HepG2 (cell line): ENCODE data around the gene DSCAML1. TPM values are rescaled to one million over a fixed set of nuclear protein-coding genes. Genes with fewer than 3 reads are reported as not detected.

Source experiments
- ATAC-seq: fragments of 200-7000 bp; cut with Tn5 transposase; 3 replicates; pipeline ENCODE4 v1.9.1; 2020; ENCODE audit warnings: mild to moderate bottlenecking, moderate library complexity
- BruUV-seq: library from RNA; stranded (reverse); fragments of 400-500 nt; replicated peaks from 2 replicates; lab custom pipeline; 2021; lab: Mats Ljungman, UMichigan
- CTCF ChIA-PET: fragments of 300-600 bp; formaldehyde crosslinking; extraction: SDS; loops from one replicate; lab custom pipeline; 2021; ENCODE audit warnings: low total read pairs, inconsistent platforms, low intra/inter-chr PET ratio; lab: Yijun Ruan, JAX
- POLR2A ChIA-PET: fragments of 350-600 bp; sonication (Branson Sonifier 250); formaldehyde crosslinking; loops from one replicate; lab custom pipeline; 2020; ENCODE audit warnings: antibody characterized with exemption, inconsistent platforms; lab: Yijun Ruan, JAX
- DNase-seq: peaks from one replicate; pipeline ENCODE4 v3.0.0-alpha.2; 2015; ENCODE audit warnings: low spot score
- FAIRE-seq: peaks from 3 replicates; lab custom pipeline; 2011; peaks lifted over from hg19 to GRCh38; lab: Jason Lieb, UNC
- H2AFZ ChIP-seq: one replicate; pipeline ENCODE4 v1.6.1; 2011; ENCODE audit warnings: low read length, inconsistent platforms
- H3K27ac ChIP-seq: fragments of 300-600 bp; 3 replicates; pipeline ENCODE4 v1.8.0; 2011; ENCODE audit warnings: mixed run types, mild to moderate bottlenecking, mixed read lengths, low read length, inconsistent platforms; ENCODE audit not compliant: insufficient read depth; ENCODE audit errors: extremely low read length
- H3K27me3 ChIP-seq, 2 experiments: fragments of 200-600 bp in 1 of 2; 2 replicates in 1 of 2; 3 replicates in 1 of 2; pipeline versions ENCODE4 v1.6.0 to v1.8.0; 2011; ENCODE audit warnings: low read length in 2 of 2, mild to moderate bottlenecking in 2 of 2, moderate library complexity in 2 of 2, inconsistent platforms in 1 of 2; ENCODE audit not compliant: insufficient read depth in 2 of 2, control insufficient read depth in 1 of 2
- H3K36me3 ChIP-seq, 2 experiments: fragments of 200-600 bp in 1 of 2; replicated peaks in 1 of 2; 2 replicates in 1 of 2; 3 replicates in 1 of 2; pipeline versions ENCODE4 v1.5.1 to v1.8.0; 2011; ENCODE audit warnings: low read length in 2 of 2, inconsistent platforms in 1 of 2; ENCODE audit not compliant: insufficient read depth in 2 of 2, control insufficient read depth in 1 of 2
- H3K4me1 ChIP-seq: 2 replicates; pipeline ENCODE4 v1.5.1; 2012; ENCODE audit warnings: low read length, inconsistent platforms; ENCODE audit not compliant: insufficient read depth
- H3K4me2 ChIP-seq: 2 replicates; pipeline ENCODE4 v1.6.0; 2011; ENCODE audit warnings: low read depth, low read length, inconsistent platforms
- H3K4me3 ChIP-seq, 3 experiments: fragments of 200-600 bp in 1 of 3; sonication (generic), shearing (Covaris generic) in 1 of 3; replicated peaks in 1 of 3; 2 replicates each; pipeline ENCODE4 v1.5.1; 2011 to 2016; ENCODE audit warnings: low read length in 3 of 3, inconsistent platforms in 2 of 3, low read depth in 2 of 3, mild to moderate bottlenecking in 2 of 3, control low read depth in 1 of 3, mixed read lengths in 1 of 3; ENCODE audit not compliant: insufficient read depth in 1 of 3
- H3K79me2 ChIP-seq: one replicate; pipeline ENCODE4 v1.6.1; 2011; ENCODE audit warnings: low read length, inconsistent platforms; ENCODE audit not compliant: insufficient read depth
- H3K9ac ChIP-seq: 2 replicates; pipeline ENCODE4 v1.6.0; 2011; ENCODE audit warnings: mild to moderate bottlenecking, low read depth, low read length, inconsistent platforms; ENCODE audit not compliant: insufficient read depth
- H3K9me3 ChIP-seq: 2 replicates; pipeline ENCODE4 v1.5.1; 2012; ENCODE audit warnings: mild to moderate bottlenecking, low read length
- H4K20me1 ChIP-seq: 2 replicates; pipeline ENCODE4 v1.6.0; 2011; ENCODE audit warnings: inconsistent platforms, mild to moderate bottlenecking, low read length, moderate library complexity; ENCODE audit not compliant: insufficient read depth
- NFE2 ChIP-seq: sonication (generic); formaldehyde crosslinking; IDR thresholded peaks from 2 replicates; pipeline ENCODE4 v1.4.0; 2020; ENCODE audit warnings: missing genetic modification reagents
- STAG1 ChIP-seq: sonication (generic); formaldehyde crosslinking; IDR thresholded peaks from 2 replicates; pipeline ENCODE4 v1.4.0; 2020; ENCODE audit warnings: missing genetic modification reagents
- ZNF574 ChIP-seq: sonication (generic); formaldehyde crosslinking; IDR thresholded peaks from 2 replicates; pipeline ENCODE4 v1.4.0; 2020; ENCODE audit warnings: missing genetic modification reagents
- WGBS: methylation state at CpG from one replicate; pipeline ENCODE4 v1.1.6; 2017; ENCODE audit warnings: low lambda C conversion rate; 5-methylcytosine and 5-hydroxymethylcytosine counted together
- in situ Hi-C: cut with HindIII; loops from 2 replicates; pipeline ENCODE4 v1.10.0; 2017; ENCODE audit warnings: low pct_unique_long_range_greater_than_20kb; ENCODE audit not compliant: extremely low pct_ligation_motif_present
- intact Hi-C: fragments of 100-400 bp; cut with micrococcal nuclease; formaldehyde crosslinking; loops from one replicate; pipeline ENCODE4 v1.10.0; 2022; ENCODE audit not compliant: unreplicated experiment
- polyA plus RNA-seq, 8 experiments: library from polyadenylated mRNA; depleted of rRNA in 3 of 8; stranded (reverse) in 7 of 8; unstranded in 1 of 8; fragments of >200 nt; fragmentation: Illumina TruSeq in 4 of 8; extraction: Trizol in 4 of 8; gene quantifications; 2 replicates each; pipeline versions ENCODE4 v1.2.1 to v1.2.3, GENCODE V29; 2011 to 2016; ENCODE audit warnings: low read depth in 4 of 8, missing spikeins in 1 of 8, mixed read lengths in 1 of 8; ENCODE audit not compliant: insufficient read depth in 1 of 8
- total RNA-seq, 5 experiments: library from RNA; depleted of rRNA; stranded (reverse); fragments of >200 nt; fragmentation: Illumina TruSeq; extraction: Trizol; gene quantifications; 2 replicates each; pipeline ENCODE4 v1.2.3, GENCODE V29; 2016; ENCODE audit warnings: low read depth in 1 of 5
- TF ChIP-seq, protein P1 (sequence below): sonication (generic); formaldehyde crosslinking; IDR thresholded peaks from 2 replicates; pipeline ENCODE4 v1.5.0; 2020; ENCODE audit warnings: mild to moderate bottlenecking, missing genetic modification reagents, moderate library complexity

The DSCAML1 gene
- total and polyA plus RNA-seq, 2 of the 13 experiments (the other 11 are each of a cell fraction or from before 2014, with no cell fraction given): 0.29 to 0.40 TPM

GRCh38 chr11:117479372-117479771, 317.6 kb downstream of the DSCAML1 start:
- Histone ChIP-seq H3K4me1 (no peaks in the 10 kb centered on the region), H3K9me3 (no peaks in the 10 kb centered on the region), H2AFZ (no peak overlapping the region), H3K9ac (no peak overlapping the region), H3K36me3 (no peaks in the 10 kb centered on the region), H3K27me3 (peaks cover 0 to 3% of the 10 kb centered on the region in 2 experiments; a peak in 2 of 5 replicates), H4K20me1 (no peaks in the 10 kb centered on the region), H3K79me2 (no peaks in the 10 kb centered on the region), H3K4me3 (no peak overlapping the region), H3K27ac (no peak overlapping the region), H3K4me2 (no peak overlapping the region)
- in situ Hi-C loops (no loop called here), intact Hi-C loops (no loop called here)
- FAIRE-seq: no peak
- WGBS: 31% methylated on average over 8 of the region's 8 CpGs
- ChIA-PET POLR2A (no interaction called here), CTCF (no interaction called here)
- TF ChIP-seq NFE2 (CRISPR knock-in tag) (no peak), STAG1 (CRISPR knock-in tag) (peak; percentile 7; the same call in 1 of the 2 replicates), ZNF574 (CRISPR knock-in tag) (peak; percentile 67)
- TF ChIP-seq, protein P1, sequence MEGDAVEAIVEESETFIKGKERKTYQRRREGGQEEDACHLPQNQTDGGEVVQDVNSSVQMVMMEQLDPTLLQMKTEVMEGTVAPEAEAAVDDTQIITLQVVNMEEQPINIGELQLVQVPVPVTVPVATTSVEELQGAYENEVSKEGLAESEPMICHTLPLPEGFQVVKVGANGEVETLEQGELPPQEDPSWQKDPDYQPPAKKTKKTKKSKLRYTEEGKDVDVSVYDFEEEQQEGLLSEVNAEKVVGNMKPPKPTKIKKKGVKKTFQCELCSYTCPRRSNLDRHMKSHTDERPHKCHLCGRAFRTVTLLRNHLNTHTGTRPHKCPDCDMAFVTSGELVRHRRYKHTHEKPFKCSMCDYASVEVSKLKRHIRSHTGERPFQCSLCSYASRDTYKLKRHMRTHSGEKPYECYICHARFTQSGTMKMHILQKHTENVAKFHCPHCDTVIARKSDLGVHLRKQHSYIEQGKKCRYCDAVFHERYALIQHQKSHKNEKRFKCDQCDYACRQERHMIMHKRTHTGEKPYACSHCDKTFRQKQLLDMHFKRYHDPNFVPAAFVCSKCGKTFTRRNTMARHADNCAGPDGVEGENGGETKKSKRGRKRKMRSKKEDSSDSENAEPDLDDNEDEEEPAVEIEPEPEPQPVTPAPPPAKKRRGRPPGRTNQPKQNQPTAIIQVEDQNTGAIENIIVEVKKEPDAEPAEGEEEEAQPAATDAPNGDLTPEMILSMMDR: 0 out of 2 replicates have a peak, but pooled peaks have one; percentile 11
- BruUV-seq: no TSS peak
- peak; percentile 38; the same call in 2 of the 3 replicates for ATAC-seq
- DNase-seq: no peak
